Fibroblast of lung (primary cell): ENCODE data around the gene CLEC17A.

Experiments used
- CTCF ChIP-seq, 2 donors: IDR thresholded peaks in 1 of 2; conservative IDR thresholded peaks in 1 of 2; 1 replicate in 1 of 2; 2 replicates in 1 of 2; pipeline ENCODE4 v1.5.1; 2011 to 2012; ENCODE audit warnings: low read length in 2 of 2, control low read depth in 1 of 2, inconsistent platforms in 1 of 2, low read depth in 1 of 2, mild to moderate bottlenecking in 1 of 2
- EZH2 ChIP-seq: IDR thresholded peaks from 2 replicates; pipeline ENCODE4 v1.5.1; 2012; ENCODE audit warnings: low read length, control low read depth, mild to moderate bottlenecking; ENCODE audit errors: missing control alignments

GRCh38 chr19:14614099-14614412 lies 31.2 kb downstream of the CLEC17A start:
- TF ChIP-seq EZH2 (no peak), CTCF (conservative IDR thresholded peaks at IDR 0.05 in 1 of 2, IDR thresholded peaks at IDR 0.05 in 1 of 2; ENCODE audit: low read depth in 1 of 2, low read length in 2 of 2) (no peak)
